Psoas muscle (tissue), 8 donors: ENCODE data around the gene IGFBP6. TPM values are rescaled to one million over a fixed set of nuclear protein-coding genes. Genes with fewer than 3 reads are reported as not detected.

Experiments used
- ATAC-seq, 4 donors: fragments of 200-7000 bp; cut with Tn5 transposase; one replicate each; pipeline ENCODE4 v1.9.1; 2020; ENCODE audit warnings: moderate library complexity in 3 of 4, mild to moderate bottlenecking in 2 of 4
- DNase-seq, 2 donors: peaks; one replicate each; pipeline ENCODE4 v3.0.0-alpha.2; 2020
- H3K27ac ChIP-seq: fragments of 200-600 bp; one replicate; pipeline ENCODE4 v1.8.0; 2022
- H3K27me3 ChIP-seq, 3 donors: fragments of 200-600 bp in 1 of 3; one replicate each; pipeline versions ENCODE4 v1.6.1 to v1.8.0; 2013 to 2022; ENCODE audit warnings: low read length in 2 of 3, mild to moderate bottlenecking in 2 of 3, moderate library complexity in 1 of 3; ENCODE audit not compliant: insufficient read depth in 3 of 3
- H3K36me3 ChIP-seq, 2 donors: fragments of 200-600 bp in 1 of 2; one replicate each; pipeline versions ENCODE4 v1.6.1 to v1.8.0; 2013 to 2022; ENCODE audit warnings: low read depth in 1 of 2, mild to moderate bottlenecking in 1 of 2, moderate library complexity in 1 of 2; ENCODE audit not compliant: insufficient read depth in 1 of 2
- H3K4me1 ChIP-seq: fragments of 200-600 bp; one replicate; pipeline ENCODE4 v1.8.0; 2022
- H3K4me3 ChIP-seq: fragments of 200-600 bp; one replicate; pipeline ENCODE4 v1.8.0; 2022; ENCODE audit warnings: mild to moderate bottlenecking
- H3K9me3 ChIP-seq: fragments of 200-600 bp; one replicate; pipeline ENCODE4 v1.8.0; 2022
- WGBS, 3 donors: extraction: QIAGEN DNeasy Blood & Tissue Kit; methylation state at CpG; one replicate each; pipeline versions ENCODE4 v1.1.6 to v1.1.7; 2013; 5-methylcytosine and 5-hydroxymethylcytosine counted together
- intact Hi-C, 2 donors: fragments of 100-400 bp; cut with DNase I; formaldehyde crosslinking; loops; one replicate each; pipeline versions ENCODE4 v1.11.0 to v1.14.2; 2022
- polyA plus RNA-seq, 3 donors: library from polyadenylated mRNA; stranded (reverse); fragments of 200-250 nt; gene quantifications; one replicate each; pipeline ENCODE4 v1.2.3, GENCODE V29; 2013
- total RNA-seq, 4 donors: library from RNA; stranded (reverse); fragmentation: NEBNext Ultra II Directional in 2 of 4; extraction: Animal tissue kit (Norgen Biotek cat#: 25700) in 2 of 4; gene quantifications; one replicate each; pipeline versions ENCODE4 v1.2.1 to v1.2.4, GENCODE V29; 2021 to 2023
- TF ChIP-seq, protein P1 (sequence below): fragments of 200-600 bp; IDR thresholded peaks from one replicate; pipeline ENCODE4 v1.8.0; 2022; ENCODE audit warnings: antibody characterized with exemption
- donor health status: healthy with polysubstance abuse.
- donor health status: DM: no; HTN: no; CAD: no; lungs with moderate emphysema.
- donor health status: Bipolar disorder and iron deficiency.
- donor health status: healthy.
- donor health status: DM: yes; HTN: yes; CAD: no.
- donor health status: DM: no; HTN: no; CAD: no.
- donor health status: DM: no; HTN: no; CAD: no.
- donor health status: DM: yes; HTN: yes; CAD: no.

Gene IGFBP6
- total and polyA plus RNA-seq, 7 donors = 6.4 to 27.0 (median 21.3) TPM

DNA sequence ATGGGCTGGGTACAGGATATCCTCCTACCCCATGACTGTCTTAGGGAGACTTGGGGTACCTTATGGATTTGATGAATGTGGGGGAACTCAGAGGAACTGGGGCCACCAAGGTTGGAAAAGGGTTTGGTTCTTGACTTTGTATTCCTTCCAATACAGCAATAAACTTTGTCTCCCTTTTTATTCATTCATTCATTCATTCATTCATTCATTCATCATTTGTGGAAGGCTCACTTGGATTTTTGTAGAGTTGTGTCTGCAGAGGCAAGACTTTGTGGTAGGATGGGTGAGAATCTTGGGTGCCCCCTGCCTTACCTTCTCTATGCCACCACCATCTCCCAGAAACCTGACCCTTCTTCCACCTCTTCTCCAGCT lies 26.9 kb downstream of the IGFBP6 start:
- ATAC-seq (no peak), DNase-seq (no peak)
- no peaks in the 10 kb centered on the region for H3K4me1 ChIP-seq
- TF ChIP-seq, protein P1, sequence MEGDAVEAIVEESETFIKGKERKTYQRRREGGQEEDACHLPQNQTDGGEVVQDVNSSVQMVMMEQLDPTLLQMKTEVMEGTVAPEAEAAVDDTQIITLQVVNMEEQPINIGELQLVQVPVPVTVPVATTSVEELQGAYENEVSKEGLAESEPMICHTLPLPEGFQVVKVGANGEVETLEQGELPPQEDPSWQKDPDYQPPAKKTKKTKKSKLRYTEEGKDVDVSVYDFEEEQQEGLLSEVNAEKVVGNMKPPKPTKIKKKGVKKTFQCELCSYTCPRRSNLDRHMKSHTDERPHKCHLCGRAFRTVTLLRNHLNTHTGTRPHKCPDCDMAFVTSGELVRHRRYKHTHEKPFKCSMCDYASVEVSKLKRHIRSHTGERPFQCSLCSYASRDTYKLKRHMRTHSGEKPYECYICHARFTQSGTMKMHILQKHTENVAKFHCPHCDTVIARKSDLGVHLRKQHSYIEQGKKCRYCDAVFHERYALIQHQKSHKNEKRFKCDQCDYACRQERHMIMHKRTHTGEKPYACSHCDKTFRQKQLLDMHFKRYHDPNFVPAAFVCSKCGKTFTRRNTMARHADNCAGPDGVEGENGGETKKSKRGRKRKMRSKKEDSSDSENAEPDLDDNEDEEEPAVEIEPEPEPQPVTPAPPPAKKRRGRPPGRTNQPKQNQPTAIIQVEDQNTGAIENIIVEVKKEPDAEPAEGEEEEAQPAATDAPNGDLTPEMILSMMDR = no peak
- intact Hi-C loops = no loop called here
- H3K9me3 ChIP-seq = no peaks in the 10 kb centered on the region
- H3K27me3 ChIP-seq = no peaks in the 10 kb centered on the region
- H3K36me3 ChIP-seq = no peaks in the 10 kb centered on the region
- no peak overlapping the region for H3K4me3 ChIP-seq
- no peak overlapping the region for H3K27ac ChIP-seq

DNA sequence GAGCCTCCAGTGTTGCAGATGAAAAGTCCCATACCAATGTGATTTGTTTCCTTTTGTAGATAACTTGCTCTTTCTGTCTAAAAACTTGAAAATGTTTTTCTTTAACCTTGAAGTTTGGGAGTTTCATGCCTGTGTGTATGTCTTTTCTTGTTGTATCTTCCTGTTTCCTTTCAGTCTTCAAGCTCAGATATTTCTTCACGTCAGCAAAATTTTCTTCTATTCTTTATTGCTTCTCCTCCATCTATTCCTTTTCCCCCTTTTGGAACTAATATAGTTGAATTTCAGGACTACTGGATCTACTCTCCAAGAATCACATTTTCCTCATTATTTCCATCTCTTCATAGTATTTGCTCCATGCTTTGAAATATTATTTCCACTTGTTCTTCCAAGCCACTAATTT lies 29.7 kb downstream of the IGFBP6 start:
- H3K9me3 ChIP-seq = no peaks in the 10 kb centered on the region
- no peak overlapping the region for H3K27ac ChIP-seq
- ATAC-seq (no peak), DNase-seq (no peak)
- H3K36me3 ChIP-seq = no peaks in the 10 kb centered on the region
- H3K27me3 ChIP-seq = no peaks in the 10 kb centered on the region
- H3K4me3 ChIP-seq = no peak overlapping the region
- WGBS, 3 donors = 75 to 91% (median 78%) methylated on average over 1 of the region's 1 CpG
- intact Hi-C loops = no loop called here
- no peaks in the 10 kb centered on the region for H3K4me1 ChIP-seq
- TF ChIP-seq, protein P1 = no peak

DNA sequence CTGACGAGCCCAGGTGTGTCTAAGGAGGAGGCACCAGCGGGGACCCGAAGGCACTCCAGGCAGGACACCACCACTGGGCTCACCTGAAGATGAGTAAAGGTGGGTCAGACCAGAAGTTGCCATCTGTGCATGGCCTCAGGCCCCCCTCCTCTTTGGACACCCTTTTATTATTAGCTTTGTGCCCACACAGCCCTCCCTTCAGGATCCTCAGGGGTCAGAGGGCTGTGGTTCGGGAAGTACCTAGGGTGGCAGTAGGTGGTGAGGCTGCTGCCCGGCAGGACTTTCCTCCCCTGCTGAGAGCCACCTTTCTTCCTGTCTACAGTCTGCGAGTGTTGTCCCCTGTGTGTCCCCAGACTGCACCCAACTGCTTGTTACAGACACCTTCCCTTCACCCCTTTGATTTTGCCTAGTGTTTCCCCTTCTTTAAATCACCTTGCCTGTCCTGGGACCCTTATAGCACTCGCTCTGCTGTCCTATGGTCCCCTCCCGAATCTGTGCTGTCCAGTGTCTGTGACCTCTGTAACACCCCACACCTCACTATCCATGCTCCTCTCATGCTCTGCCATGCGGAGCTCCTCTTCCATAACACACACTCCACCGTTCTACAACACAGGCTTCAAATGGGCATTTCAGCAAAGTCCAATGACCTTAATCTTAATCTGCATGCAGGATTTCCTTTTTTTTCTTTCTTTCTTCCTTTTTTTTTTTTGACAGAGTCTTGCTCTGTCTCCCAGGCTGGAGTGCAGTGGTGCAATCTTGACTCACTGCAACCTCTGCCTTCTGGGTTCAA lies 31.5 kb downstream of the IGFBP6 start:
- WGBS, 3 donors = 83 to 85% (median 84%) methylated on average over 10 of the region's 10 CpGs
- Histone ChIP-seq H3K27me3 (no peaks in the 10 kb centered on the region), H3K4me3 (no peak overlapping the region), H3K27ac (no peak overlapping the region), H3K4me1 (no peaks in the 10 kb centered on the region), H3K36me3 (no peaks in the 10 kb centered on the region), H3K9me3 (no peaks in the 10 kb centered on the region)
- no peak for DNase-seq
- TF ChIP-seq, protein P1 = no peak
- intact Hi-C loops = no loop called here
- no peak for ATAC-seq

DNA sequence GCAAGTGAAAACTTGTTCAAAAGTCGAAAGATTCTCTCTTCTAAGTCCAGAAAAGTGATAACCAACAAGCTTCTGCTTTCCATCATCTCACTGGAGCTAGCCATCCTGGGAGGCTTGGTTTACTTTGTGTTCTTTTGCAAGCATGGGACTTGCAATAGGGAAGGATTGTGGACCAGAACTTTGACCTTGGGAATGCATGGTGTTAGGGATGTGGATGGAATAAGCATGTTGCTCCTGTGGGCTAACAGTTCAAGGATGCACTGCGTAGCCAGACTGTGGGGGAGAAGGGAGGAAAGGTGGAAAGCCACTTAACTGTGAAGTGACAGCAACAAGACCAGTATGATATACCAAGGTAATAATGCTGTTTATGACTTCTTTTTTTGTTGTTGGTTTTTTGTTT lies 34.4 kb downstream of the IGFBP6 start:
- Histone ChIP-seq H3K4me1 (no peaks in the 10 kb centered on the region), H3K9me3 (peaks cover 2% of the 10 kb centered on the region), H3K27ac (no peak overlapping the region), H3K27me3 (no peaks in the 10 kb centered on the region), H3K36me3 (no peaks in the 10 kb centered on the region), H3K4me3 (no peak overlapping the region)
- WGBS, 3 donors = 87 to 93% (median 91%) methylated on average over 2 of the region's 2 CpGs
- ATAC-seq (no peak), DNase-seq (no peak)
- TF ChIP-seq, protein P1 = no peak
- intact Hi-C loops = no loop called here

DNA sequence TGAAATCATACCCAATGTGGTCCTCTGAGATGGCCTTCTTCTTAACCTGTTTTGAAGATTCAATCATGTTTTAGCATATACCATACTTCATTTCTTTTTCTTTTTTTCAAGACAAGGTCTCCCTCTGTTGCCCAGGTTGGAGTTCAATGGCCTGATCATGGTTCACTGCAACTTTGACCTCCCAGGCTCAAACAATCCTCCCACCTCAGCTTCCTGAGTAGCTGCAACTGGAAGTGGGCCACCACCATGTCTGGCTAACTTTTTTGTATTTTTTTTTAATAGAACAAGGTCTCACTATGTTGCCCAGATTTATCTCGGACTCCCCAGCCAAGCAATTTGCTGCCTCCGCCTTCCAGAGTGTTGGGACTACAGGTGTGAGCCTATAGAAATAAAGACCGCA lies 36.3 kb downstream of the IGFBP6 start:
- H3K4me1 ChIP-seq = no peaks in the 10 kb centered on the region
- 91 to 94% (median 93%) methylated on average over 3 of the region's 3 CpGs for WGBS, 3 donors
- DNase-seq = no peak
- H3K27ac ChIP-seq = no peak overlapping the region
- peaks cover 6% of the 10 kb centered on the region for H3K9me3 ChIP-seq
- no peaks in the 10 kb centered on the region for H3K36me3 ChIP-seq
- H3K4me3 ChIP-seq = no peak overlapping the region
- ATAC-seq = no peak
- no peaks in the 10 kb centered on the region for H3K27me3 ChIP-seq
- intact Hi-C loops = no loop called here
- TF ChIP-seq, protein P1 = no peak
